Spinal cord (tissue), 10 donors: ENCODE measurements around the gene TBL1Y. TPM values are rescaled to one million over a fixed set of nuclear protein-coding genes. Genes with fewer than 3 reads are reported as not detected.
"Not testable (repeated sequence)": the region's sequence is repeated elsewhere in the genome, so short reads cannot be mapped to it uniquely, and the experiment has no call there.

ENCODE experiments used
- DNase-seq, 6 donors: peaks; one replicate each; pipeline versions ENCODE4 v3.0.0 to v3.0.0-alpha.2; 2013 to 2015; ENCODE audit warnings: low spot score in 6 of 6, low read depth in 4 of 6
- H3K27ac ChIP-seq: one replicate; pipeline ENCODE4 v1.5.1; 2013; ENCODE audit warnings: low read depth, low read length, control low read depth
- H3K27me3 ChIP-seq: one replicate; pipeline ENCODE4 v1.6.1; 2013; ENCODE audit warnings: low read length; ENCODE audit not compliant: control insufficient read depth, insufficient read depth
- H3K36me3 ChIP-seq: one replicate; pipeline ENCODE4 v1.6.1; 2013; ENCODE audit warnings: low read length; ENCODE audit not compliant: control insufficient read depth, insufficient read depth
- H3K4me1 ChIP-seq: one replicate; pipeline ENCODE4 v1.6.1; 2013; ENCODE audit warnings: low read length; ENCODE audit not compliant: control insufficient read depth, insufficient read depth
- H3K4me3 ChIP-seq: one replicate; pipeline ENCODE4 v1.5.1; 2013; ENCODE audit warnings: low read depth, low read length, control low read depth
- H3K9me3 ChIP-seq: one replicate; pipeline ENCODE4 v1.6.1; 2013; ENCODE audit warnings: low read length; ENCODE audit not compliant: control insufficient read depth, insufficient read depth
- WGBS: methylation state at CpG from one replicate; pipeline ENCODE4 v1.1.5; 2013; ENCODE audit warnings: missing lambda C conversion rate; ENCODE audit not compliant: insufficient coverage; 5-methylcytosine and 5-hydroxymethylcytosine counted together
- long read RNA-seq, 4 donors: transcript quantifications; one replicate each; lab custom pipeline, GENCODE V29; 2026
- polyA plus RNA-seq, 2 donors: library from polyadenylated mRNA; unstranded; fragments of 120-200 nt; gene quantifications; one replicate each; pipeline ENCODE4 v1.2.1, GENCODE V29; 2013; ENCODE audit not compliant: insufficient read length in 2 of 2
- total RNA-seq, 2 donors: library from RNA; depleted of rRNA in 1 of 2; stranded (reverse); fragments of 120-200 nt in 1 of 2; fragments of >200 nt in 1 of 2; gene quantifications; one replicate each; pipeline versions ENCODE4 v1.2.3 to v1.2.4, GENCODE V29; 2013 to 2014
- donor health status: healthy.

The TBL1Y gene
- total RNA-seq (not detected), polyA plus RNA-seq (1 to 10 TPM in 1 of 2 donors, under 1 TPM in 1; 0.38 to 1.2 TPM)
- long read RNA-seq, donor 1 = 0 reads
- long read RNA-seq, donor 2 = 0 reads
- long read RNA-seq, donor 3 = 0 reads
- long read RNA-seq, donor 4 = 0 reads

DNA sequence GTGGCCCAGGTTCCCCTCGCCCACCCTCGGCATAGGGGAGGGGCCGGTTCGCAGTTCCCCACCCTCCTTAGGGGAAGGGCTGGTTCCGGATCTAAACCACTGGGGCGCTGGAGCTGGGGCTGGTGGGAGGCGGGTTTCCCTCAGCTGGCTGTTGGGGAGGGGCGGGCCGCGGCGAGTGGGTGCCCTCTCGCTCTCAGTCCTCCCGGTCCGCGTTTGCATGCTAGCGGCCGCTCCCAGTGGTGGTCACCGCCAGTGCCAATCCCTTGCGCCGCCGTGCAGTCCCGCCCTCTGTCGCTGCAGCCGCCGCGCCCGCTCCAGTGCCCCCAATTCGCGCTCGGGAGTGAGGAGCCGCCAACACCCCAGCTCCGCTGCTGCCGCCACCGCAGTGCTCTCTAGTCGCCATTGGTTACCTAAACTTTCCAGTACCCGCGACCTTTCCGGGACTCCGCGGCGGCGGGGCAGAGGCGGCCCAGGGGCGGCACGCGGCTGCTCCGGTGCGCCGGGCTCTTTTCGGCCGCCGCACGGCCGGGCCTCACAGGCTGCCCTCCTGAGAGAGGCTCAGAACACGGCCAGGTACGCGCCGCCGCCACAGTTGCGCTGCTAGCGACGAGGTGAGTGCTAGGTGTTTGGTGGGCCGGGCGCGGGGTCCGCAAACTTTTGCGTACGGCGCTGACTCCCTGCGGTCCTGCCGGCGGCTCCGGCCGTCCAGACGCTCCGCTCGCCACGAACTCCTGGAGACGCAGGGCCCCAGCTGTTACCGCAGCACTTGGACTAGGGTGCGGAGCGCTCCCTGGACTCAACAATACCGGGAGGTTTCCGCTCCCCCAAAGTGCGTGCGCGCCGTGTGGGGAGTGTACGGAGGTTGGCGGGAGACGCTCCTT lies at the start of gene TBL1Y:
TSS of gene TBL1Y (plus strand) at position 326 of the 881 bp plus-strand sequence. CDS start 114,388 bp downstream, outside the sequence.
- no peaks in the 10 kb centered on the region for H3K36me3 ChIP-seq
- peak in 1 of 6 donors; percentile 65 for DNase-seq
- no peaks in the 10 kb centered on the region for H3K27me3 ChIP-seq
- H3K27ac ChIP-seq = no peak within 1 kb of the TSS
- no CpG with 5 or more reads among the region's 91 CpGs for WGBS
- H3K9me3 ChIP-seq = no peaks in the 10 kb centered on the region
- H3K4me1 ChIP-seq = no peaks in the 10 kb centered on the region
- no peak within 1 kb of the TSS for H3K4me3 ChIP-seq

DNA sequence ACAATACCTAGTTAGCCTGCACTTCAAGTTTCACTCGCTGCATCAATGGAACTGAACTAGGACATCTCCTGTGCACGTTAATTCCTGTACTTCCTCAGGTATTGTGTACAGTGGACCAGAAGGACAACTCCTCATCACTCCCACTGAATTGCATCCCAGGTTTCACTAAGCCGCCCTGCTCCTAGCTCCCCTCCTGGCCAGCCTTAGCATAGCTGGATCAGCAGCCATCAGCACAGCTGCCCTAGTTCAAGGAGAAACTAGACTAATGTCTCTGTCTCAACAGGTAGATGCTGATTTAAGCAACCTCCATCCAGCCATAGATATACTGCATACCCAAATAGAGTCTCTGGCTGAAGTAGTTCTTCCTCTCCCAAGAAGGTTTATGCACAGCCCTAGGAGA lies 16.0 kb upstream of the TBL1Y start:
- no CpG with 5 or more reads among the region's 3 CpGs for WGBS
- Histone ChIP-seq H3K36me3 (no peaks in the 10 kb centered on the region), H3K4me3 (no peak overlapping the region), H3K27ac (no peak overlapping the region), H3K4me1 (no peaks in the 10 kb centered on the region), H3K9me3 (no peaks in the 10 kb centered on the region), H3K27me3 (no peaks in the 10 kb centered on the region)
- no peak for DNase-seq

DNA sequence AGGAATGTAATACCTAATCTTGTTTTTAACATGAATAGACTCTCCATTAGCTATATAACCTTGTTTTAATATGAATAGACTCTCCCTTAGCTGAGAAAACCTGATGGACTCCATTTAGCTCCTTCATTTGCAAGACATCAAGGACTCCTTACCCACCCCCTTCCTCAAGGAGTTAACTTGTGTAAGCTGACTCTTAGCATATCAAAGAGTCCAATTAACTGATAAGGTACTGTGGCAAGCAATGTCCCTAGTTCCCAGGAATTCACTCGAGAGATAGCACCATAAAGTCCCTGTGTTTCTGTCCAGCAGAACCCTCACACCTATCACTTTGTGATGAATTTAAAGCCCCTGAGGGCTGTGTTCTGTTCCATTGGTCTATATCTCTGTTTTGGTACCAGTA lies 15.3 kb upstream of the TBL1Y start:
- H3K27ac ChIP-seq = no peak overlapping the region
- no peak overlapping the region for H3K4me3 ChIP-seq
- no peaks in the 10 kb centered on the region for H3K27me3 ChIP-seq
- no peaks in the 10 kb centered on the region for H3K36me3 ChIP-seq
- no CpG with 5 or more reads among the region's 1 CpG for WGBS
- H3K9me3 ChIP-seq = no peaks in the 10 kb centered on the region
- H3K4me1 ChIP-seq = no peaks in the 10 kb centered on the region
- DNase-seq = no peak

DNA sequence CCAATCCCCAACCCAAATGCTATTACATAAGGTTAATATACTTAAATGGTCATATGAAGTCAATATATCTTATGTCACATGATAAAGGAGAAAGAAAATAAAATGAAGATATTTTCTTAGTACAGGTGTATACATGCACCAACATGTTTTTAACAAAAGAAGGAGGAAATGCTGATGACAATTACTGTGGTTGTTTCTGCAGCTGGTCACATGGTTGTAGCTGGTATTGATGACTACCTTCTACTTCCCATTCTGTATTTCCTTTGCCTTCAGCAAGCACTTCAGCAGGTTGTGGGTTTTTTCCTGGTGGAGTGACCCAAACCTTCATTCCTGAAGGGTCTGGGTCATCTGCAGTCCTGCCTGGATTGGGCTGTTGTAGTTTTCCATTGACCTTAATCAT lies 8.4 kb upstream of the TBL1Y start:
- H3K4me1 ChIP-seq, H3K27ac ChIP-seq, H3K9me3 ChIP-seq, H3K27me3 ChIP-seq, H3K4me3 ChIP-seq, H3K36me3 ChIP-seq, DNase-seq: not testable (repeated sequence)

DNA sequence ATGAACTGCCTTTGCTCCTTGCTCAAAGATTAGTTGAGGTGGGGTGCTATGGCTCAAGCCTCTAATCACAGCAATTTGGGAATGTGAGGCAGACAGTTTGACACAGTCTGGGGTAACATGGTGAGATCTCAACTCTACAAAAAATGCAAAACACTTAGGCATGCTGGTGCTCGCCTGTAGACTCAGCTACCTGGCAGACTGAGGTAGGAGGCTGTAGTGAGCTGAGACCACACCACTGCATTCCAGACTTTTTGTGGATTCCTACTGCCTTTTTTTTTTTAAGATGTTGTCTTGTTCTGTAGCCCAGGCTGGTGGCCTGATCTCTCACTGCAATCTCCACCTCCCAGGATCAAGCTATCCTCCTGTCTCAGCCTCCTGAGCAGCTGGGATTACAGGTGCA lies 2.9 kb upstream of the TBL1Y start:
- no peak overlapping the region for H3K27ac ChIP-seq
- no peak for DNase-seq
- H3K27me3 ChIP-seq = no peaks in the 10 kb centered on the region
- H3K4me3 ChIP-seq = no peak overlapping the region
- H3K9me3 ChIP-seq = no peaks in the 10 kb centered on the region
- H3K36me3 ChIP-seq = no peaks in the 10 kb centered on the region
- H3K4me1 ChIP-seq = no peaks in the 10 kb centered on the region
- WGBS = no CpG with 5 or more reads among the region's 1 CpG

DNA sequence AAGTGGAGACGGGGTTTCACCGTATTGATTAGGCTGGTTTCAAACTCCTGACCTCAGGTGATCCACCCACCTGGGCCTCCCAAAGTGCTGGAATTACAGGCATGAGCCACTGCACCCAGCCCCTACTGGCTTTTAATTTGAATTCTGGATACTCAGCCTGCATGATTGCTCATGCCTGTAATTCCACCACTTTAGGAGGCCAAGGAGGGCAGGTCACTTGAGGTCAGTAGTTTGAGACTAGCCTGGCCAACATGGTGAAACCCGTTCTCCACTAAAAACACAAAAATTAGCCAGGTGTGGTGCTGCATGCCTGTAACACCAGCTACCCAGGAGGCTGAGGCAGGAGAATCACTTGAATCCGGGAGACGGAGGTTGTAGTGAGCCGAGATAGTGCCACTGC lies 2.5 kb upstream of the TBL1Y start:
- H3K9me3 ChIP-seq, H3K4me1 ChIP-seq, DNase-seq, H3K27me3 ChIP-seq, H3K36me3 ChIP-seq, H3K27ac ChIP-seq, H3K4me3 ChIP-seq: not testable (repeated sequence)
- WGBS = no CpG with 5 or more reads among the region's 6 CpGs

DNA sequence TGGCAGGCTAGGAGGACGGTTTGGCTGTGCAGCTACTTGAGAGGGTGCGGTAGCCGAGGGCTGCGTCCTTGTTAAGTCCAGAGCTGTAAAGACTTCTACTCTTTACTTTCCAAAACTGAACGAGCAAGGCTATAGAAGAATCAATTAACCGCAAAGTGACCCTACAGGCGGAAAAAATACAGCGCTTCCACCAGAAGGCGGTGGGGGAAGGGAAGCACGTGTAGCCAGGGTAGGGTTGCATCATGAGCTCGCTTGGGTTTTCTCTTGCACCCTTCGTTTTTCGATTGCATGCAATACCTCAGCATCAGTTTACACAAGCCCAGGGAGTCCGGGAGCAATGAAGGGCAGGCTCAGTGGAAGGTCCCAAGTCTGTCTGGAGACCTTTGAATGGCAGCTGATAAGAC lies 1.4 kb upstream of the TBL1Y start:
- Histone ChIP-seq H3K27me3 (no peaks in the 10 kb centered on the region), H3K9me3 (no peaks in the 10 kb centered on the region), H3K36me3 (no peaks in the 10 kb centered on the region), H3K27ac (no peak overlapping the region), H3K4me3 (no peak overlapping the region), H3K4me1 (no peaks in the 10 kb centered on the region)
- WGBS = no CpG with 5 or more reads among the region's 14 CpGs
- peak in 1 of 6 donors; percentile 89 for DNase-seq

DNA sequence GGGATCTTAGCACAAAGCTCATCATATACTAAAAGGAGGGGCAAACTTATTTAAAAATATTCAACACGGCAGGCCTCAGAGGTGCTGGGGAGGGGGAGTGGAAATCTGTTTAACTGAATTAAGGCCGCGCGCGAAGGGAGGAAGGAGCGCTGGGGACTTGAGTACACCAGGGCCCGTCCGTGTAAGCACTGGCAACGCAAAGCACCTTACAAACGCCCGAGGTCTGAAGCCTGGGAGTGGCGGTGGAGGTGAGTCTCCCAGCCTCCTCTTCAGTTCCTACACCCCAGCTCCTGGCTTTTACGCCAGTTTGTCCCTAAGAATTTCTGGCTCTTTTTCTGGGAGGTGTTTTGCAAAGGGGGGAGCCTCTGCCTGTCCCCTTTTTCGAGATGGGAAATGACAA lies 641 bp upstream of the TBL1Y start:
- DNase-seq = peak in 1 of 6 donors; percentile 43
- Histone ChIP-seq H3K27me3 (no peaks in the 10 kb centered on the region), H3K36me3 (no peaks in the 10 kb centered on the region), H3K9me3 (no peaks in the 10 kb centered on the region), H3K4me3 (no peak overlapping the region), H3K27ac (no peak overlapping the region), H3K4me1 (no peaks in the 10 kb centered on the region)
- WGBS = no CpG with 5 or more reads among the region's 14 CpGs

DNA sequence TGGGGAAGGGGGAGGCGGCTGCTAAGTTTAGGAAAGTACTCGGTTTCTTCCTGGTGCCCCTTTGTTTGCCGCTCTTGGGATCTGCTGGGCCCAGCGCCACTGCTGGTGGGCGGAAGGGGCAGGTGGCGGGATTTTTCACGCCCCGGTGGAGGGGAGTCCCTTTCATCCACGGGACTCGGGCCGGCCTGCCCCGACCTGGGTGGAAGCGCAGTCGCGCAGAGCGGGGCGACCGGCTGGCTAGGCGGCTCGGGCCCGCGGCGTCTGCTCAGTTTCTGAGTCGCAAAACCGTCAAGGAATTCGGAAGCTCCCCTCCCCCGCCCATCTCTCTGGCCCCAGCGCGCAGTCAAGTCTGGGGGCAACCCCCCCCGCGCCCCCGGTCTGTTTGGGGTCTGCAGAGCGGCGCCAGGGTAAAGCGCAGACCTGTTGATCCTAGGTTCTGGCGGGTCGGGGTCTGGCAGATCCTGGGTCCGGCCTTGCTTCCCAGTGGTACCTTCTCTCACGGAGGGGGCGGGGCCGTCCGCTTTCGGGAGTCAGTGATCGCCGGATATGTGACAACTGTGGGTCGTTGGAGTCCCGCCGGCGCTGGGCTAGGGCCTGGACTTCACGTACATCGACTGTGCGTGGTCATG lies 870 bp downstream of the TBL1Y start, which contains the start of gene AMELY:
TSS of gene AMELY (minus strand) at position 500 of the 629 bp plus-strand sequence. CDS start 39,144 bp downstream, outside the sequence.
- H3K36me3 ChIP-seq = no peaks in the 10 kb centered on the region
- H3K27ac ChIP-seq = no peak within 1 kb of the TSS
- peak in 1 of 6 donors; percentile 1 for DNase-seq
- H3K4me1 ChIP-seq = no peaks in the 10 kb centered on the region
- no CpG with 5 or more reads among the region's 52 CpGs for WGBS
- H3K27me3 ChIP-seq = no peaks in the 10 kb centered on the region
- H3K9me3 ChIP-seq = no peaks in the 10 kb centered on the region
- no peak within 1 kb of the TSS for H3K4me3 ChIP-seq
